T-helper 17 cell (primary cell): ENCODE results near the gene RASA4. TPM values are rescaled to one million over a fixed set of nuclear protein-coding genes. Genes with fewer than 3 reads are reported as not detected.
"Not testable (repeated sequence)": the region's sequence is repeated elsewhere in the genome, so short reads cannot be mapped to it uniquely, and the experiment has no call there.

Experiments
- ATAC-seq: fragments of 150-1000 bp; cut with Tn5 transposase; 2 replicates; pipeline ENCODE4 v1.10.0; 2021; ENCODE audit warnings: mild to moderate bottlenecking, moderate library complexity
- DNase-seq, 3 donors: peaks; one replicate each; pipeline versions ENCODE4 v3.0.0 to v3.0.0-alpha.2; 2020 to 2021
- H3K9me3 ChIP-seq: one replicate; pipeline ENCODE4 v1.7.0; 2013; ENCODE audit warnings: low read length, mild to moderate bottlenecking; ENCODE audit not compliant: control insufficient read depth, poor library complexity, severe bottlenecking
- H3K27ac Mint-ChIP-seq: one replicate; pipeline ENCODE4 v1.8.0; 2022; ENCODE audit warnings: mild to moderate bottlenecking, moderate library complexity, mixed read lengths
- H3K27me3 Mint-ChIP-seq: one replicate; pipeline ENCODE4 v1.8.0; 2022; ENCODE audit warnings: mixed read lengths
- H3K36me3 Mint-ChIP-seq: one replicate; pipeline ENCODE4 v1.8.0; 2022; ENCODE audit warnings: low read depth, mixed read lengths
- H3K4me1 Mint-ChIP-seq: one replicate; pipeline ENCODE4 v1.8.0; 2022; ENCODE audit warnings: mild to moderate bottlenecking, mixed read lengths
- H3K4me3 Mint-ChIP-seq: one replicate; pipeline ENCODE4 v1.8.0; 2022; ENCODE audit warnings: mild to moderate bottlenecking, moderate library complexity, mixed read lengths
- total RNA-seq, 4 donors: library from RNA in 2 of 4; stranded (reverse) in 2 of 4; gene quantifications; one replicate each; pipeline ENCODE4 v1.2.3 and lab custom pipeline; 2022 to 2026

RASA4 gene
- total RNA-seq, 2 donors from 2014 or later: 58.5 to 61.6 TPM

- not testable (repeated sequence) for H3K4me3 Mint-ChIP-seq, H3K4me1 Mint-ChIP-seq, H3K27ac Mint-ChIP-seq, H3K27me3 Mint-ChIP-seq, H3K9me3 ChIP-seq, H3K36me3 Mint-ChIP-seq
- ATAC-seq (peak; percentile 70), DNase-seq (peak in 2 of 3 donors; percentile 21 to 37)
Observed at GRCh38 chr7:102592477-102593019, 24.0 kb downstream of the RASA4 start.

DNA sequence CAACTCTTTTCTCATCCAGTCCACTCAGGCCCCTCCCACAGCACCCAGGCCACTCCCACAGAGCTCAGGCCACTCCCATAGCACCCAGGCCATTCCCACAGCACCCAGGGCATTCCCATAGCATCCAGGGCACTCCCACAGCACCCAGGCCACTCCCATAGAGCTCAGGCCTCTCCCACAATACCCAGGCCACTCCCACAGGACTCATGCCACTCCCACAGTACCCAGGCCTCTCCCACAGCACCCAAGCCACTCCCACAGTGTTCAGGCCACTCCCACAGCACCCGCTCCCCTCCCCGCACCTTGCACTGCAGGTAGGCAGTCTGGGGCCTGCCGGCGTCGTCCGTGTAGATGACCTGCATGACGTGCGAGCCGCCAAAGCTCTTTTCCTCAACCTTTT, 26.7 kb downstream of the RASA4 start:
- not testable (repeated sequence) for DNase-seq, H3K4me1 Mint-ChIP-seq, H3K9me3 ChIP-seq, H3K27me3 Mint-ChIP-seq, H3K36me3 Mint-ChIP-seq, H3K4me3 Mint-ChIP-seq, H3K27ac Mint-ChIP-seq
- peak; percentile 60 for ATAC-seq

GRCh38 chr7:102583495-102583894, 33.1 kb downstream of the RASA4 start:
- DNase-seq, ATAC-seq, H3K4me3 Mint-ChIP-seq, H3K27ac Mint-ChIP-seq, H3K27me3 Mint-ChIP-seq, H3K4me1 Mint-ChIP-seq, H3K36me3 Mint-ChIP-seq, H3K9me3 ChIP-seq: not testable (repeated sequence)

DNA sequence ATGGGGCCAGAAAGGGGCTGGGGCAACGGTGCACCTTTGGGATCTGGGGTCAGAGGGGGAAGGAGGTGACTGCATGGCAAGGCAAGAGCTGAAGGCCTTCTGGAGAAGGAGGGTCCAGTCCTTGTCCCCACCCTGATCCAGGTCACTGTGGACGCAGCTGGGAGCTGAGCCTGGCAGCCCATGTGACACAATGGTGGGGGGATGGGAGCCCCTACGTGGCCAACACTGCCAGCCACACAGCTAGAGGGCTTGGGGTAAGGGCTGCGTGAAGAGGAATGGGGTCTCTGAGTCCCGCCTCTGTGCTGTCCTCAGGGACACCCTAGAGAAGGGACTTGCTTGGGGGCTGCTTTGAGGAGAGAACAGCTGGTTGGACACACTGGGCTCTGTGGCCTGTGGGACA, 34.8 kb downstream of the RASA4 start:
- not testable (repeated sequence) for ATAC-seq, DNase-seq, H3K36me3 Mint-ChIP-seq, H3K4me1 Mint-ChIP-seq, H3K27ac Mint-ChIP-seq, H3K9me3 ChIP-seq, H3K27me3 Mint-ChIP-seq, H3K4me3 Mint-ChIP-seq

- not testable (repeated sequence) for H3K27me3 Mint-ChIP-seq, H3K27ac Mint-ChIP-seq, H3K36me3 Mint-ChIP-seq, DNase-seq, H3K4me3 Mint-ChIP-seq, H3K9me3 ChIP-seq, H3K4me1 Mint-ChIP-seq
- ATAC-seq: peak; percentile 16
Observed at GRCh38 chr7:102578486-102578885, 38.1 kb downstream of the RASA4 start.

DNA sequence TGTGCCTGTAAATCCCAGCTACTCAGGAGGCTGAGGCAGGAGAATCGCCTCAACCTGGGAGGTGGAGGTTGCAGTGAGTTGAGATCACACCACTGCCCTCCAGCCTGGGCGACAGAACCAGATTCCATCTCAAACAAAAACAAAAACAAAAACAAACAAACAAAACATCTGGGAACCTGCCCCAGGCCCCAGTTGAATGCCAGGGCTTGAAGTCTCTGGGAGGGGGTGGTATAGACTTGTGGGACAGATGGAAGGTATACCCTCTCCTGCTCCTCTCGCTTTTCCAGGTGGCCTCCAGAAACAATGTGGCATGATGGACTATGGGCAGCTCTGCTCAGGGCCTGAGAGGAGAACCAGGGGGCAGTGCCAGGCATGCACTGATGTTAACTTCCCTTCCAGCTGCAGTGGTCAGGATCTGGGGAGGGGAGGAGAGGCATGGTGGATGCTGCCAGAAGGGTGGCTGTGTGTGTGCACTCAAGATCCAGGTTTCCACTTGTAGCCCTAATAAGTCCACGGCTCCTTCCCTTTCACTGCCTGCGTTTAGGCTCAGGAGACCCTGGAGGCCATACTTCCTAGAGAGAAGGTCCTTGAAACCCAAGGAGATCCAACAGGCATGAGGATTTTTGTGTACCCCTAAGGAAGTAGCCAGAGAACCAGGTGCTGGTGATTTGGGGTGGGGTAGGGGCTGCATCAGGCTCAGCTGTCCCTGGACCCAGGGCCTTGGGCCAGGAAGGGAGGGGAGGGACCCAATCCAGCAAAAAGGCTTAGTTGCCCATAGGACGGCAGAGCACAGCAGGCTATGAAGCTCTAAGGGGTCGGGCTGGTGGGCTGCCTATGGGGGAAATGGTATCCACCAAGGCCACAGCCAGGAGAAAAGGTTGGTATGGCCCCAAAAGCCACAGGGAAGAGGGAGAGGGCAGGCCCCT, 39.0 kb downstream of the RASA4 start:
- H3K4me3 Mint-ChIP-seq, H3K27ac Mint-ChIP-seq, DNase-seq, H3K36me3 Mint-ChIP-seq, H3K27me3 Mint-ChIP-seq, H3K9me3 ChIP-seq, ATAC-seq, H3K4me1 Mint-ChIP-seq: not testable (repeated sequence)

- H3K4me1 Mint-ChIP-seq, H3K4me3 Mint-ChIP-seq, DNase-seq, H3K27me3 Mint-ChIP-seq, H3K27ac Mint-ChIP-seq, H3K9me3 ChIP-seq, H3K36me3 Mint-ChIP-seq, ATAC-seq: not testable (repeated sequence)
Observed at GRCh38 chr7:102576363-102576762, 40.2 kb downstream of the RASA4 start.

DNA sequence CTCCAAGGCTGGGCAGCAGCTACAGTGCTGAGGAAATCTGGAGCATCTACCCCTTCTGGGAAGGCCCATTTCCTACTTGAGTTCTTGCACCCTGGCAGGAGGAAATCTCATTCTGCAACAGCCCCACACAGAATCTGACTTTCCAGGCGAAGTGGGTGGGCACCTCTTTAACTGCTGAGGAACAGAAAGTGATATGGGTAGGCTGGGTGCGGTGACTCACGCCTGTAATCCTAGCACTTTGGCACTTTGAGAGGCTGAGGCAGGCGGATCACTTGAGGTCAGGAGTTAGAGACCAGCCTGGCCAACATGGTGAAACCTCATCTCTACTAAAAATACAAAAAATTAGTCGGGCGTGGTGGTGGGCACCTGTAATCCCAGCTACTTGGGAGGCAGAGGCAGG, 41.9 kb downstream of the RASA4 start:
- H3K27ac Mint-ChIP-seq, H3K27me3 Mint-ChIP-seq, DNase-seq, H3K9me3 ChIP-seq, H3K4me3 Mint-ChIP-seq, H3K4me1 Mint-ChIP-seq, ATAC-seq, H3K36me3 Mint-ChIP-seq: not testable (repeated sequence)

GRCh38 chr7:102572261-102573239, 44.0 kb downstream of the RASA4 start, which contains the start of gene POLR2J3:
Gene POLR2J3, minus strand, starts transcription at chr7:102572583. Its CDS starts 62 bp downstream, at chr7:102572521.
- Mint-ChIP-seq H3K4me3 (peak within 1 kb of the TSS; percentile 87), H3K27ac (peak within 1 kb of the TSS; percentile 72)
- ATAC-seq (peak; percentile 93), DNase-seq (peak; percentile 92 to 100 (median 99))
- H3K9me3 ChIP-seq, H3K36me3 Mint-ChIP-seq, H3K4me1 Mint-ChIP-seq, H3K27me3 Mint-ChIP-seq: not testable (repeated sequence)

DNA sequence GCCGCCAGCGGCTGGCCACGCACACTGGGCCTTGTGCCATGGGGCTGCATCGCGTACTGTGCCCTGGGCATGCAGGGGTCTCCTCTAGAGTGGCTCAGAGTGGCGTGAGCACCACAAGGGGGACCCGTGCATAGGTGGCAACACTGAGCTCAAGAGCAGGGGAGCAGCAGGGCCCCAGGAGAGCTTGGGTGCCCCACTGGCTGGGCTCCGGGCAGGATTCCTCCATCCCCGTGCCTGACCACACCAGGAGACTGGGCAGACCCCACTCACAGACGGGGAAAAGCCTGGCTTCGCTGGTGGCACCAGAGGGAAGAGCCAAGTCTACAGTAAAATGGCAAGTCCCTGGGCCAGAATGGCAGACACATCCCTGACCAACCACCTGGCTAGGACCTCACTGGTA, 47.9 kb downstream of the RASA4 start:
- ATAC-seq, H3K27ac Mint-ChIP-seq, H3K27me3 Mint-ChIP-seq, H3K36me3 Mint-ChIP-seq, H3K4me3 Mint-ChIP-seq, DNase-seq, H3K9me3 ChIP-seq, H3K4me1 Mint-ChIP-seq: not testable (repeated sequence)

DNA sequence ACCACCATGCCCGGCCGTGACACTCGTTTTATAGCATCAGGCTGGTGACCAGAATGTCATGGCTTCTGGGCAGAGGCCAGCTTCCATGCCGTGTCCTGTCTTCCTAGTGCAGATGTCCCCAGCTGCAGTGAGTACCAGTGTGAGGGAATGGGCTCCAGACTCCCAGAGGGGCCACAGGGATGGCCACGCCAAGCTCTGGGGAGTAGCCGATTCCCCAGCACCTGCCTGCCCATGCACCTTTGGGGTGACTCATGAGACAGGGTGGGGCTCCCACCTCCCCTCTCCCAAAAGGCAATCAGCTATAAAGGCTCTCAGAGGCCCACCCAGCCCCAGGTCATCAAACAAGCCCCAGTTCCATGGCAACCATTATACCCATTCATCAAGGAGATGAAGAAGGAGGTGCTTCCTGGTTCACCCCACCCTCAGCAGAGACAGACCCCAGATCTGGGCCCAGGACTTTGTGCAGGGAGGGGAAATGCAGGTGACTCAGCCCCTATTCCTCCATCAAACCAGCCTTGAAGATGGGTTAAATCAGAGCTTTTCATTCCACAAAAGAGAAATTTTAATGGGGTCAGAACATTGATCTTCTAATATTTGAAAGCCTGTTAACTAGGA, 65.6 kb downstream of the RASA4 start, which contains the start of gene SPDYE2:
Gene SPDYE2 (plus strand): TSS at position 419 of the 615 bp plus-strand sequence. CDS start 2,030 bp downstream, outside the sequence.
- not testable (repeated sequence) for H3K27ac Mint-ChIP-seq, ATAC-seq, DNase-seq, H3K4me3 Mint-ChIP-seq, H3K36me3 Mint-ChIP-seq, H3K9me3 ChIP-seq, H3K4me1 Mint-ChIP-seq, H3K27me3 Mint-ChIP-seq

DNA sequence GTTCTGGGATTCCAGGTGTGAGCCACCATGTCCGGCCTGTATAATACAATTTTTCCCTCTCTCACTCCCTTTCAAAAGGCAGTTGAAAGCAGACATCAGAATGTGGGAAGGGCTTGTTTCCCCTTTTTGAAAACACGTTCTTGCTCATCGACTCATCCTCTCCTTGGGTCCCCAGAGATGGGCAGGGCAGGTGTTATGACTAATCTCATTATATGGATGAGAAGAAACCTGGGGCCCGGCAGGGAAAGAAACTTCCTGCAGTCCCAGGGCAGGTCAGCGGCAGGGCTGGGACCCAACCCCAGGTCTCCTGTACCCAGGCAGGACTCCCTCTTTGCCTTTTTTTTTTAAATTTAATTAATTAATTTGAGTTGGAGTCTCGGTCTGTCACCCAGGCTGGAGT, 70.2 kb downstream of the RASA4 start:
- H3K9me3 ChIP-seq, H3K4me3 Mint-ChIP-seq, ATAC-seq, H3K27ac Mint-ChIP-seq, H3K27me3 Mint-ChIP-seq, DNase-seq, H3K4me1 Mint-ChIP-seq, H3K36me3 Mint-ChIP-seq: not testable (repeated sequence)
